H1 (cell line): ENCODE data around the gene ALAS1. TPM values are rescaled to one million over a fixed set of nuclear protein-coding genes. Genes with fewer than 3 reads are reported as not detected.

Experiments
- CTCF ChIA-PET: fragments of 300-600 bp; sonication (Branson Sonifier 250); formaldehyde crosslinking; loops from one replicate; lab custom pipeline; 2021; ENCODE audit not compliant: partially characterized antibody; lab: Charles Lee
- POLR2A ChIA-PET: fragments of 300-600 bp; sonication (Branson Sonifier 250); formaldehyde crosslinking; loops from one replicate; lab custom pipeline; 2021; ENCODE audit warnings: inconsistent platforms; ENCODE audit not compliant: partially characterized antibody; lab: Charles Lee
- DNase-seq, 2 experiments: peaks; one replicate each; pipeline versions ENCODE4 v3.0.0 to v3.0.0-alpha.2; 2010 to 2022; ENCODE audit warnings: low spot score in 2 of 2, low read depth in 1 of 2, mixed read lengths in 1 of 2
- FAIRE-seq: peaks from 2 replicates; lab custom pipeline; 2011; peaks lifted over from hg19 to GRCh38; lab: Jason Lieb, UNC
- H2AFZ ChIP-seq: 2 replicates; pipeline ENCODE4 v1.8.1; 2012; ENCODE audit warnings: low read length, inconsistent platforms
- H2AK5ac ChIP-seq: 2 replicates; pipeline ENCODE4 v1.6.1; 2013; ENCODE audit warnings: low read depth, low read length
- H2BK120ac ChIP-seq: replicated peaks from 2 replicates; pipeline ENCODE3; 2013; ENCODE audit warnings: low read depth, low read length, inconsistent platforms
- H2BK12ac ChIP-seq: 2 replicates; pipeline ENCODE4 v1.6.1; 2013; ENCODE audit warnings: low read depth, low read length
- H2BK15ac ChIP-seq: 2 replicates; pipeline ENCODE4 v1.6.1; 2013; ENCODE audit warnings: low read length
- H2BK20ac ChIP-seq: 2 replicates; pipeline ENCODE4 v1.6.1; 2013; ENCODE audit warnings: low read length
- H2BK5ac ChIP-seq: 2 replicates; pipeline ENCODE4 v1.6.1; 2013; ENCODE audit warnings: low read depth, low read length
- H3K14ac ChIP-seq: 2 replicates; pipeline ENCODE4 v1.6.1; 2013; ENCODE audit warnings: inconsistent platforms; ENCODE audit not compliant: insufficient read length
- H3K18ac ChIP-seq: 2 replicates; pipeline ENCODE4 v1.6.1; 2013; ENCODE audit warnings: low read length; ENCODE audit errors: extremely low read depth
- H3K23ac ChIP-seq: 2 replicates; pipeline ENCODE4 v1.6.1; 2013; ENCODE audit warnings: inconsistent platforms; ENCODE audit not compliant: insufficient read length
- H3K23me2 ChIP-seq: 2 replicates; pipeline ENCODE4 v1.6.1; 2013; ENCODE audit warnings: low read depth, low read length
- H3K27ac ChIP-seq: 2 replicates; pipeline ENCODE4 v1.6.1; 2011; ENCODE audit warnings: low read depth, low read length, inconsistent platforms
- H3K27me3 ChIP-seq, 4 experiments: replicated peaks in 1 of 4; 1 replicate in 1 of 4; 2 replicates in 3 of 4; pipeline versions ENCODE4 v1.6.1 to v1.8.1; 2011 to 2013; ENCODE audit warnings: low read length in 3 of 4, mild to moderate bottlenecking in 3 of 4, inconsistent platforms in 2 of 4, mixed read lengths in 2 of 4, moderate library complexity in 1 of 4; ENCODE audit not compliant: control insufficient read depth in 3 of 4, insufficient read depth in 3 of 4; ENCODE audit errors: extremely low read depth in 1 of 4
- H3K36me3 ChIP-seq, 4 experiments: 2 replicates each; pipeline versions ENCODE4 v1.6.1 to v1.8.1; 2011 to 2013; ENCODE audit warnings: mild to moderate bottlenecking in 4 of 4, low read length in 3 of 4, moderate library complexity in 2 of 4, control low read depth in 1 of 4, inconsistent platforms in 1 of 4; ENCODE audit not compliant: insufficient read depth in 4 of 4, control insufficient read depth in 2 of 4
- H3K4ac ChIP-seq: replicated peaks from 2 replicates; pipeline ENCODE3; 2013; ENCODE audit warnings: low read length, low read depth, mixed read lengths, inconsistent platforms; ENCODE audit not compliant: insufficient read length
- H3K4me1 ChIP-seq, 4 experiments: replicated peaks in 1 of 4; 1 replicate in 1 of 4; 2 replicates in 3 of 4; pipeline versions ENCODE4 v1.6.1 to v1.8.1; 2011 to 2013; ENCODE audit warnings: low read length in 3 of 4, inconsistent platforms in 2 of 4, mixed read lengths in 1 of 4; ENCODE audit not compliant: insufficient read depth in 4 of 4, control insufficient read depth in 3 of 4
- H3K4me2 ChIP-seq, 2 experiments: 2 replicates each; pipeline versions ENCODE4 v1.6.1 to v1.8.1; 2011 to 2013; ENCODE audit warnings: low read depth in 2 of 2, low read length in 2 of 2, control low read depth in 1 of 2, inconsistent platforms in 1 of 2, mild to moderate bottlenecking in 1 of 2; ENCODE audit not compliant: insufficient read depth in 1 of 2
- H3K4me3 ChIP-seq, 4 experiments: fragments of 200-600, 300-600 bp in 1 of 4; sonication (generic), shearing (Covaris generic), sonication (Bioruptor Twin) in 1 of 4; 2 replicates each; pipeline versions ENCODE4 v1.5.1 to v1.8.1; 2011 to 2016; ENCODE audit warnings: low read length in 4 of 4, low read depth in 3 of 4, control low read depth in 2 of 4, inconsistent platforms in 2 of 4, mild to moderate bottlenecking in 2 of 4, mixed read lengths in 1 of 4, moderate library complexity in 1 of 4; ENCODE audit not compliant: insufficient read depth in 2 of 4; ENCODE audit errors: extremely low read depth in 1 of 4
- H3K56ac ChIP-seq: replicated peaks from 2 replicates; pipeline ENCODE3; 2013; ENCODE audit warnings: low read depth, mild to moderate bottlenecking, mixed read lengths, low read length, inconsistent platforms; ENCODE audit not compliant: insufficient read length
- H3K79me1 ChIP-seq: 2 replicates; pipeline ENCODE4 v1.6.1; 2013; ENCODE audit warnings: low read depth, low read length, control low read depth
- H3K79me2 ChIP-seq, 2 experiments: 2 replicates each; pipeline versions ENCODE4 v1.6.1 to v1.8.1; 2012 to 2013; ENCODE audit warnings: low read length in 2 of 2, mild to moderate bottlenecking in 2 of 2, inconsistent platforms in 1 of 2; ENCODE audit not compliant: insufficient read depth in 2 of 2, control insufficient read depth in 1 of 2
- H3K9ac ChIP-seq, 4 experiments: replicated peaks in 1 of 4; 1 replicate in 1 of 4; 2 replicates in 3 of 4; pipeline versions ENCODE4 v1.6.1 to v1.8.1; 2011 to 2013; ENCODE audit warnings: low read depth in 3 of 4, low read length in 3 of 4, control low read depth in 2 of 4, mild to moderate bottlenecking in 2 of 4, moderate library complexity in 2 of 4, inconsistent platforms in 1 of 4; ENCODE audit errors: extremely low read depth in 1 of 4
- H3K9me3 ChIP-seq, 2 experiments: 2 replicates each; pipeline versions ENCODE4 v1.6.1 to v1.8.1; 2012 to 2013; ENCODE audit warnings: mild to moderate bottlenecking in 2 of 2, moderate library complexity in 2 of 2, control low read depth in 1 of 2, inconsistent platforms in 1 of 2, low read depth in 1 of 2, low read length in 1 of 2, mixed read lengths in 1 of 2; ENCODE audit not compliant: insufficient read depth in 2 of 2
- H4K20me1 ChIP-seq, 2 experiments: replicated peaks in 1 of 2; 2 replicates each; pipeline versions ENCODE3 to v1.8.1; 2011 to 2013; ENCODE audit warnings: inconsistent platforms in 2 of 2, low read length in 2 of 2, mild to moderate bottlenecking in 1 of 2; ENCODE audit not compliant: insufficient read depth in 2 of 2, control insufficient read depth in 1 of 2
- H4K5ac ChIP-seq: 2 replicates; pipeline ENCODE4 v1.6.1; 2013; ENCODE audit warnings: low read length, low read depth, mixed read lengths, inconsistent platforms; ENCODE audit not compliant: insufficient read length
- H4K8ac ChIP-seq: 2 replicates; pipeline ENCODE4 v1.8.0; 2013; ENCODE audit warnings: mild to moderate bottlenecking, moderate library complexity, low read length, inconsistent platforms; ENCODE audit not compliant: insufficient read depth; ENCODE audit errors: extremely low read depth
- H4K91ac ChIP-seq: replicated peaks from 2 replicates; pipeline ENCODE3; 2013; ENCODE audit warnings: low read length, mixed read lengths, inconsistent platforms; ENCODE audit not compliant: insufficient read length
- CREB1 ChIP-seq: IDR thresholded peaks from 2 replicates; pipeline ENCODE4 v1.6.1; 2012; ENCODE audit warnings: inconsistent platforms
- EP300 ChIP-seq, 2 experiments: IDR thresholded peaks; 1 replicate in 1 of 2; 2 replicates in 1 of 2; pipeline ENCODE4 v1.6.1; 2011 to 2012; ENCODE audit warnings: low read depth in 2 of 2, low read length in 2 of 2, mild to moderate bottlenecking in 2 of 2, borderline replicate concordance in 1 of 2, inconsistent platforms in 1 of 2, moderate library complexity in 1 of 2
- FOSL1 ChIP-seq: IDR thresholded peaks from 2 replicates; pipeline ENCODE4 v1.6.1; 2011; ENCODE audit warnings: mild to moderate bottlenecking, low read depth, low read length, moderate library complexity; ENCODE audit not compliant: insufficient read depth
- GABPA ChIP-seq: IDR thresholded peaks from 2 replicates; pipeline ENCODE4 v1.6.1; 2011; ENCODE audit warnings: mild to moderate bottlenecking, low read length, moderate library complexity, borderline replicate concordance; ENCODE audit not compliant: insufficient read depth
- RAD21 ChIP-seq, 2 experiments: IDR thresholded peaks in 1 of 2; conservative IDR thresholded peaks in 1 of 2; 2 replicates each; pipeline ENCODE4 v1.6.1; 2011; ENCODE audit warnings: low read depth in 2 of 2, low read length in 2 of 2, improper control_type of control experiment in 1 of 2, inconsistent platforms in 1 of 2, mild to moderate bottlenecking in 1 of 2, moderate library complexity in 1 of 2
- RXRA ChIP-seq: IDR thresholded peaks from 2 replicates; pipeline ENCODE4 v1.6.1; 2011; ENCODE audit warnings: low read depth, mild to moderate bottlenecking, low read length, moderate library complexity; ENCODE audit not compliant: insufficient read depth
- SP4 ChIP-seq: IDR thresholded peaks from 2 replicates; pipeline ENCODE4 v1.6.1; 2012; ENCODE audit warnings: low read length, inconsistent platforms
- TCF12 ChIP-seq: IDR thresholded peaks from 2 replicates; pipeline ENCODE4 v1.6.1; 2011; ENCODE audit warnings: low read depth, mild to moderate bottlenecking, low read length
- YY1 ChIP-seq: IDR thresholded peaks from 2 replicates; pipeline ENCODE4 v1.6.1; 2011; ENCODE audit warnings: low read depth, mild to moderate bottlenecking, low read length
- WGBS, 2 experiments: shearing (Covaris generic) in 1 of 2; methylation state at CpG; one replicate each; pipeline versions ENCODE4 v1.1.6 to v1.1.7; 2013 to 2015; ENCODE audit warnings: low lambda C conversion rate in 2 of 2, mixed read lengths in 2 of 2, inconsistent platforms in 1 of 2, low coverage in 1 of 2, missing lambda C conversion rate in 1 of 2; ENCODE audit not compliant: insufficient replicate concordance in 2 of 2, insufficient coverage in 1 of 2, insufficient read length in 1 of 2; ENCODE audit errors: extremely low coverage in 1 of 2, missing lambda C conversion rate in 1 of 2; 5-methylcytosine and 5-hydroxymethylcytosine counted together
- polyA plus RNA-seq, 7 experiments: library from polyadenylated mRNA; depleted of rRNA in 3 of 7; stranded (reverse) in 5 of 7; unstranded in 2 of 7; fragments of >200 nt in 5 of 7; fragments of 200-250 nt in 2 of 7; gene quantifications; 1 replicate in 5 of 7; 2 replicates in 1 of 7; 4 replicates in 1 of 7; pipeline versions ENCODE4 v1.2.1 to v1.2.3, GENCODE V29; 2011 to 2013; ENCODE audit warnings: missing spikeins in 2 of 7, mixed read lengths in 2 of 7
- total RNA-seq: library from RNA; stranded (reverse); fragmentation: NEBNext Ultra II Directional; extraction: Animal tissue kit (Norgen Biotek cat#: 25700); gene quantifications from 2 replicates; pipeline ENCODE4 v1.2.1, GENCODE V29; 2021

ALAS1 gene
- total and polyA plus RNA-seq, 2 of the 8 experiments (the other 6 are each of a cell fraction or from before 2014, with no cell fraction given) = 45.9 to 84.4 TPM

DNA sequence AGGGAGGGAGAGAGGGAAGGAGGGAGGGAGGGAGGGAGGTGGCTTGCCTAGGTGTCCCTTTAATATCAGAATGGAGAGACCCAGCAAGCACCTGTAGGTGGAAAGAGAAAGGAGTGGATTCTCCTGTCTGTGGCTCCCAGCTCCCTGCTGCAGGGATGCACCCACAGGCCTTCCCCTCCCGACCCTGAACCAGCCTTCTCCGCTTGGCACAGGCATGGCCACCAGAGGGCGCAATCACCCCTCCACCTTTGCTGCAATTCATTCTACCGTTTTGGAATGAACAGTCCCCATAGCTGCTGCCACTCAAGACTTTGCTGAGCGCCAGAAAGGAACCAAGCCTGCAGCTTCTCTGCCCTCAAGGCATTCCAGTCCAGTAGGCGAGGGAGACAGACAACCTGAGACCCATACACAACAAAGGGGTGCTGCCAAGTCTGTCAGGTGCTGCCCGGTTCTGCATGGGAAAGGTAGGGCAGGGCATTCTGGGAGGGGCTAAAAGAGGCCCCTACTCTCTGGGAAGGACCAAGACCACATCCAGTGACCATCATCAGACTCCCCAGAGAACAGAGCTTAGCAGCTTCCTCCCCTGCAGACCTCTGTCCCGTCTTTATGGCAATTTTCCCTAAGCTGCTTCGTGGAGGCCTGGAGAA, 22.5 kb downstream of the ALAS1 start:
- H2BK5ac ChIP-seq = 0 out of 2 replicates have a peak overlapping the region, but pooled peaks have one; percentile 32
- DNase-seq (peak in 1 of 2 experiments; percentile 96), FAIRE-seq (peak; percentile 58)
- POLR2A ChIA-PET = interaction anchor here (1.1 to 2.4 kb wide), 8 partner anchors 11 to 228 kb away, joined by 4 to 7 read pairs (median 6); partner anchors contain the start of genes GLYCTK, PPM1M and TWF2
- H2AK5ac ChIP-seq = no peak overlapping the region
- WGBS, 2 experiments = 35% methylated on average over 9 of the region's 9 CpGs; no CpG with 5 or more reads in 1 of the 2 experiments
- H3K36me3 ChIP-seq = peaks cover 0 to 1% (median under 1%) of the 10 kb centered on the region in 4 experiments; a peak in 3 of 8 replicates
- H3K9ac ChIP-seq = no peak overlapping the region
- no peak overlapping the region for H4K5ac ChIP-seq
- H2BK120ac ChIP-seq = no peak overlapping the region
- H3K4me2 ChIP-seq = 0 out of 4 replicates have a peak overlapping the region, but pooled peaks of 1 of the 2 experiments have one; percentile 33
- H3K23me2 ChIP-seq = no peaks in the 10 kb centered on the region
- H3K27ac ChIP-seq = no peak overlapping the region
- H4K8ac ChIP-seq = no peak overlapping the region
- peak overlapping the region; percentile 61; the same call in 1 of the 2 replicates for H2BK15ac ChIP-seq
- no peak overlapping the region for H2BK12ac ChIP-seq
- no peak overlapping the region for H4K91ac ChIP-seq
- no peak overlapping the region for H3K18ac ChIP-seq
- H3K79me1 ChIP-seq = no peaks in the 10 kb centered on the region
- CTCF ChIA-PET = interaction anchor here (0.7 to 20.4 kb wide), 55 partner anchors 10 to 253 kb away, joined by 3 to 336 read pairs (median 5); partner anchors contain the start of genes ALAS1, PCBP4, PPM1M and TNNC1
- no peaks in the 10 kb centered on the region for H3K9me3 ChIP-seq
- no peak overlapping the region for H3K4ac ChIP-seq
- H2BK20ac ChIP-seq = 0 out of 2 replicates have a peak overlapping the region, but pooled peaks have one; percentile 72
- H4K20me1 ChIP-seq = no peaks in the 10 kb centered on the region
- no peak overlapping the region for H3K23ac ChIP-seq
- no peaks in the 10 kb centered on the region for H3K27me3 ChIP-seq
- no peak overlapping the region for H3K56ac ChIP-seq
- no peaks in the 10 kb centered on the region for H3K79me2 ChIP-seq
- no peak overlapping the region for H3K4me3 ChIP-seq
- H3K14ac ChIP-seq = no peak overlapping the region
- H2AFZ ChIP-seq = peak overlapping the region; percentile 97
- peaks cover 0 to 3% (median under 1%) of the 10 kb centered on the region in 4 experiments; a peak in 3 of 7 replicates for H3K4me1 ChIP-seq
- TF ChIP-seq GABPA (peak; percentile 66; the same call in 1 of the 2 replicates), RXRA (no peak), CREB1 (0 out of 2 replicates have a peak, but pooled peaks have one; percentile 34), YY1 (peak; percentile 50; the same call in 1 of the 2 replicates), FOSL1 (no peak), RAD21 (IDR thresholded peaks at IDR 0.05 in 1 of 2, conservative IDR thresholded peaks at IDR 0.05 in 1 of 2; ENCODE audit: low read depth in 2 of 2, low read length in 2 of 2) (peak; percentile 78 to 81), EP300 (IDR thresholded peaks at IDR 0.05; ENCODE audit: borderline replicate concordance in 1 of 2, low read depth in 2 of 2, low read length in 2 of 2) (no peak), TCF12 (no peak), SP4 (no peak)
